Psoas muscle (tissue), 8 donors: ENCODE measurements around the gene SLC35F3. TPM values are rescaled to one million over a fixed set of nuclear protein-coding genes. Genes with fewer than 3 reads are reported as not detected.

Experiments
- ATAC-seq, 4 donors: fragments of 200-7000 bp; cut with Tn5 transposase; one replicate each; pipeline ENCODE4 v1.9.1; 2020; ENCODE audit warnings: moderate library complexity in 3 of 4, mild to moderate bottlenecking in 2 of 4
- DNase-seq, 2 donors: peaks; one replicate each; pipeline ENCODE4 v3.0.0-alpha.2; 2020
- H3K27ac ChIP-seq: fragments of 200-600 bp; one replicate; pipeline ENCODE4 v1.8.0; 2022
- H3K27me3 ChIP-seq, 3 donors: fragments of 200-600 bp in 1 of 3; one replicate each; pipeline versions ENCODE4 v1.6.1 to v1.8.0; 2013 to 2022; ENCODE audit warnings: low read length in 2 of 3, mild to moderate bottlenecking in 2 of 3, moderate library complexity in 1 of 3; ENCODE audit not compliant: insufficient read depth in 3 of 3
- H3K36me3 ChIP-seq, 2 donors: fragments of 200-600 bp in 1 of 2; one replicate each; pipeline versions ENCODE4 v1.6.1 to v1.8.0; 2013 to 2022; ENCODE audit warnings: low read depth in 1 of 2, mild to moderate bottlenecking in 1 of 2, moderate library complexity in 1 of 2; ENCODE audit not compliant: insufficient read depth in 1 of 2
- H3K4me1 ChIP-seq: fragments of 200-600 bp; one replicate; pipeline ENCODE4 v1.8.0; 2022
- H3K4me3 ChIP-seq: fragments of 200-600 bp; one replicate; pipeline ENCODE4 v1.8.0; 2022; ENCODE audit warnings: mild to moderate bottlenecking
- H3K9me3 ChIP-seq: fragments of 200-600 bp; one replicate; pipeline ENCODE4 v1.8.0; 2022
- CTCF ChIP-seq: fragments of 200-600 bp; IDR thresholded peaks from one replicate; pipeline ENCODE4 v1.8.0; 2022; ENCODE audit warnings: antibody characterized with exemption
- WGBS, 3 donors: extraction: QIAGEN DNeasy Blood & Tissue Kit; methylation state at CpG; one replicate each; pipeline versions ENCODE4 v1.1.6 to v1.1.7; 2013; 5-methylcytosine and 5-hydroxymethylcytosine counted together
- intact Hi-C, 2 donors: fragments of 100-400 bp; cut with DNase I; formaldehyde crosslinking; loops; one replicate each; pipeline versions ENCODE4 v1.11.0 to v1.14.2; 2022
- polyA plus RNA-seq, 3 donors: library from polyadenylated mRNA; stranded (reverse); fragments of 200-250 nt; gene quantifications; one replicate each; pipeline ENCODE4 v1.2.3, GENCODE V29; 2013
- total RNA-seq, 4 donors: library from RNA; stranded (reverse); fragmentation: NEBNext Ultra II Directional in 2 of 4; extraction: Animal tissue kit (Norgen Biotek cat#: 25700) in 2 of 4; gene quantifications; one replicate each; pipeline versions ENCODE4 v1.2.1 to v1.2.4, GENCODE V29; 2021 to 2023
- donor health status: healthy with polysubstance abuse.
- donor health status: DM: no; HTN: no; CAD: no; lungs with moderate emphysema.
- donor health status: Bipolar disorder and iron deficiency.
- donor health status: healthy.
- donor health status: DM: yes; HTN: yes; CAD: no.
- donor health status: DM: no; HTN: no; CAD: no.
- donor health status: DM: no; HTN: no; CAD: no.
- donor health status: DM: yes; HTN: yes; CAD: no.

SLC35F3 gene
- total and polyA plus RNA-seq, 7 donors, result 0.01 to 0.16 (median 0.10) TPM; not detected in 3

- H3K4me3 ChIP-seq, result no peak overlapping the region
- no peak for ATAC-seq
- H3K4me1 ChIP-seq, result no peaks in the 10 kb centered on the region
- H3K27me3 ChIP-seq, result no peaks in the 10 kb centered on the region
- 82 to 84% (median 84%) methylated on average over 2 of the region's 2 CpGs for WGBS, 3 donors
- intact Hi-C loops, result no loop called here
- H3K27ac ChIP-seq, result no peak overlapping the region
- TF ChIP-seq CTCF, result no peak
- no peaks in the 10 kb centered on the region for H3K9me3 ChIP-seq
- no peak for DNase-seq
- no peaks in the 10 kb centered on the region for H3K36me3 ChIP-seq
Measured at GRCh38 chr1:233988963-233989696, 84.7 kb downstream of the SLC35F3 start.

GRCh38 chr1:233990486-233990885 lies 86.0 kb downstream of the SLC35F3 start:
- 50 to 96% (median 70%) methylated on average over 2 of the region's 2 CpGs for WGBS, 3 donors
- no peak for ATAC-seq
- no peak for DNase-seq
- intact Hi-C loops, result no loop called here
- no peak overlapping the region for H3K4me3 ChIP-seq
- H3K4me1 ChIP-seq, result no peaks in the 10 kb centered on the region
- H3K27ac ChIP-seq, result no peak overlapping the region
- H3K27me3 ChIP-seq, result no peaks in the 10 kb centered on the region
- TF ChIP-seq CTCF, result no peak
- H3K36me3 ChIP-seq, result no peaks in the 10 kb centered on the region
- H3K9me3 ChIP-seq, result no peaks in the 10 kb centered on the region

GRCh38 chr1:233993651-233994050 lies 89.2 kb downstream of the SLC35F3 start:
- intact Hi-C loops, result no loop called here
- DNase-seq, result no peak
- TF ChIP-seq CTCF, result no peak
- 54 to 66% (median 64%) methylated on average over 6 of the region's 6 CpGs for WGBS, 3 donors
- Histone ChIP-seq H3K27ac (no peak overlapping the region), H3K9me3 (no peaks in the 10 kb centered on the region), H3K4me3 (no peak overlapping the region), H3K27me3 (no peaks in the 10 kb centered on the region), H3K36me3 (no peaks in the 10 kb centered on the region), H3K4me1 (no peaks in the 10 kb centered on the region)
- ATAC-seq, result no peak

- no peaks in the 10 kb centered on the region for H3K36me3 ChIP-seq
- no peak overlapping the region for H3K27ac ChIP-seq
- no peaks in the 10 kb centered on the region for H3K4me1 ChIP-seq
- WGBS, 3 donors, result 73 to 79% (median 74%) methylated on average over 3 of the region's 3 CpGs
- intact Hi-C loops, result no loop called here
- H3K4me3 ChIP-seq, result no peak overlapping the region
- ATAC-seq, result no peak
- TF ChIP-seq CTCF, result no peak
- no peaks in the 10 kb centered on the region for H3K9me3 ChIP-seq
- H3K27me3 ChIP-seq, result no peaks in the 10 kb centered on the region
- no peak for DNase-seq
Measured at GRCh38 chr1:233994112-233994511, 89.6 kb downstream of the SLC35F3 start.

GRCh38 chr1:233998456-233998855 lies 94.0 kb downstream of the SLC35F3 start:
- TF ChIP-seq CTCF, result no peak
- Histone ChIP-seq H3K27me3 (no peaks in the 10 kb centered on the region), H3K4me3 (no peak overlapping the region), H3K9me3 (no peaks in the 10 kb centered on the region), H3K36me3 (no peaks in the 10 kb centered on the region), H3K27ac (no peak overlapping the region), H3K4me1 (no peaks in the 10 kb centered on the region)
- no peak for DNase-seq
- ATAC-seq, result no peak
- 53 to 68% (median 55%) methylated on average over 3 of the region's 3 CpGs for WGBS, 3 donors
- intact Hi-C loops, result no loop called here
